ENCODE measurements around the gene U2AF1L4.

Gene U2AF1L4

DNA sequence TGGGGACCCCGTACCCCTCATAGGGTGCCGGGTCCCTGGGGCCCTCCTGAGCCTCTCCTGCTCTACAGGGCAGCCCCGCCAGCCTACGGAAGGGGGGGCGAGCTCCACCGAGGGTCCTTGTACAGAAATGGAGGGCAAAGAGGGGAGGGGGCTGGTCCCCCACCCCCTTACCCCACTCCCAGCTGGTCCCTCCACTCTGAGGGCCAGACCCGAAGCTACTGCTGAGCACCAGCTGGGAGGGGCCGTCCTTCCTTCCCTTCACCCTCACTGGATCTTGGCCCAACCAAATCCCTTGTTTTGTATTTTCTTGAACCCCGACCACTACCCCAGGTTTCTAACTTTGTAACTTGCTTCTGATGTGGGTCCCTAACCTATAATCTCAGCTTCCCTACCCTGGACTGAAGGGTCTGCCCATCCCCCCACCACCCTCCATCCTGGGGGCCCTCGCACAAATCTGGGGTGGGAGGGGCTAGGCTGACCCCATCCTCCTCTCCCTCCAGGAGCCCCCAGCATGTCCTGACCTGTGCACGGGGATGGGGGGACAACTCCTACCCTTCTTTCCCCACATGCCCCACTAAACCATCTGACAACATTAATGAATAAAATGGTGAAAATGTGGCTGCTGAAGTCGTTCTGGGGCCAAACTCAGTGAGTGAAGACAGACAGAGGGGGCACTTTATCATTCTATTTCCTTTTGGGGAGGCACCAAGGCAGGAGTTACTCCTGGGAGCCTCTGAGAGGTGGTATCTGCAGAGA is 43.2 kb upstream of the U2AF1L4 start:
- no peak overlapping the region for H3K4me3 ChIP-seq (ENCODE audit: low read depth in 1 of 5, low read length in 5 of 5)
- peaks cover 0 to 3% (median 0%) of the 10 kb centered on the region in 5 donors for H3K4me1 ChIP-seq (ENCODE audit: control insufficient read depth in 5 of 5, insufficient read depth in 5 of 5, low read length in 5 of 5)
- peaks cover 0 to 14% (median 4%) of the 10 kb centered on the region in 5 donors for H3K36me3 ChIP-seq (ENCODE audit: control insufficient read depth in 5 of 5, insufficient read depth in 5 of 5, low read length in 5 of 5)
- H3K27ac ChIP-seq (ENCODE audit: low read depth, low read length) = no peak overlapping the region
- no peak overlapping the region for H3K9ac ChIP-seq (ENCODE audit: low read length in 5 of 5)
- no peaks in the 10 kb centered on the region for H3K9me3 ChIP-seq (ENCODE audit: control insufficient read depth in 5 of 5, low read length in 5 of 5)
- H3K27me3 ChIP-seq (ENCODE audit: control insufficient read depth in 5 of 5, insufficient read depth in 4 of 5, low read length in 5 of 5) = peaks cover 0 to 6% (median 0%) of the 10 kb centered on the region in 5 donors

DNA sequence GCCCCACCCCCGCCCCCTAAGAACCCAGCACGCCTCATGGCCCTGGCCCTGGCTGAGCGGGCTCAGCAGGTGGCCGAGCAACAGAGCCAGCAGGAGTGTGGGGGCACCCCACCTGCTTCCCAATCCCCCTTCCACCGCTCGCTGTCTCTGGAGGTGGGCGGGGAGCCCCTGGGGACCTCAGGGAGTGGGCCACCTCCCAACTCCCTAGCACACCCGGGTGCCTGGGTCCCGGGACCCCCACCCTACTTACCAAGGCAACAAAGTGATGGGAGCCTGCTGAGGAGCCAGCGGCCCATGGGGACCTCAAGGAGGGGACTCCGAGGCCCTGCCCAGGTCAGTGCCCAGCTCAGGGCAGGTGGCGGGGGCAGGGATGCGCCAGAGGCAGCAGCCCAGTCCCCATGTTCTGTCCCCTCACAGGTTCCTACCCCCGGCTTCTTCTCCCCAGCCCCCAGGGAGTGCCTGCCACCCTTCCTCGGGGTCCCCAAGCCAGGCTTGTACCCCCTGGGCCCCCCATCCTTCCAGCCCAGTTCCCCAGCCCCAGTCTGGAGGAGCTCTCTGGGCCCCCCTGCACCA is 42.1 kb upstream of the U2AF1L4 start:
- no peak overlapping the region for H3K4me3 ChIP-seq (ENCODE audit: low read depth in 1 of 5, low read length in 5 of 5)
- H3K27me3 ChIP-seq (ENCODE audit: control insufficient read depth in 5 of 5, insufficient read depth in 4 of 5, low read length in 5 of 5) = peaks cover 0 to 6% (median 0%) of the 10 kb centered on the region in 5 donors
- H3K4me1 ChIP-seq (ENCODE audit: control insufficient read depth in 5 of 5, insufficient read depth in 5 of 5, low read length in 5 of 5) = no peaks in the 10 kb centered on the region
- H3K9ac ChIP-seq (ENCODE audit: low read length in 5 of 5) = no peak overlapping the region
- H3K9me3 ChIP-seq (ENCODE audit: control insufficient read depth in 5 of 5, low read length in 5 of 5) = no peaks in the 10 kb centered on the region
- H3K36me3 ChIP-seq (ENCODE audit: control insufficient read depth in 5 of 5, insufficient read depth in 5 of 5, low read length in 5 of 5) = peaks cover 0 to 22% (median 11%) of the 10 kb centered on the region in 5 donors
- H3K27ac ChIP-seq (ENCODE audit: low read depth, low read length) = no peak overlapping the region

DNA sequence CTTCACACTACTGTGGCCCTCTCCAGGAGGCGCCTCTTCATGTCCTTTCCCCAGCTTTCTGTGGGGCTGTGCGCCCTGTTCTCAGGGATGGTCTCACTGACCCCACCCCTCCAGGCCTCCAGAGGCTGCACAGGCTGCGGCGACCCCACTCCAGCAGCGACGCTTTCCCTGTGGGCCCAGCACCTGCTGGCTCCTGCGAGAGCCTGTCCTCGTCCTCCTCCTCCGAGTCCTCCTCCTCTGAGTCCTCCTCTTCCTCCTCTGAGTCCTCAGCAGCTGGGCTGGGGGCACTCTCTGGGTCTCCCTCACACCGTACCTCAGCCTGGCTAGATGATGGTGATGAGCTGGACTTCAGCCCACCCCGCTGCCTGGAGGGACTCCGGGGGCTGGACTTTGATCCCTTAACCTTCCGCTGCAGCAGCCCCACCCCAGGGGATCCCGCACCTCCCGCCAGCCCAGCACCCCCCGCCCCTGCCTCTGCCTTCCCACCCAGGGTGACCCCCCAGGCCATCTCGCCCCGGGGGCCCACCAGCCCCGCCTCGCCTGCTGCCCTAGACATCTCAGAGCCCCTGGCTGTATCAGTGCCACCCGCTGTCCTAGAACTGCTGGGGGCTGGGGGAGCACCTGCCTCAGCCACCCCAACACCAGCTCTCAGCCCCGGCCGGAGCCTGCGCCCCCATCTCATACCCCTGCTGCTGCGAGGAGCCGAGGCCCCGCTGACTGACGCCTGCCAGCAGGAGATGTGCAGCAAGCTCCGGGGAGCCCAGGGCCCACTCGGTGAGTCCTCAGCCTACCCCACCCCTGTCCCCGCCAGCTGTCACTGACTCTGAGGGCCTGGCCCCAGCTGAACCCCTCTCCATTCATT is 41.3 kb upstream of the U2AF1L4 start:
- Histone ChIP-seq H3K9ac (ENCODE audit: low read length in 5 of 5) (no peak overlapping the region), H3K4me1 (ENCODE audit: control insufficient read depth in 5 of 5, insufficient read depth in 5 of 5, low read length in 5 of 5) (no peaks in the 10 kb centered on the region), H3K27me3 (ENCODE audit: control insufficient read depth in 5 of 5, insufficient read depth in 4 of 5, low read length in 5 of 5) (peaks cover 0 to 6% (median 0%) of the 10 kb centered on the region in 5 donors), H3K9me3 (ENCODE audit: control insufficient read depth in 5 of 5, low read length in 5 of 5) (no peaks in the 10 kb centered on the region), H3K36me3 (ENCODE audit: control insufficient read depth in 5 of 5, insufficient read depth in 5 of 5, low read length in 5 of 5) (peaks cover 0 to 30% (median 15%) of the 10 kb centered on the region in 5 donors), H3K4me3 (ENCODE audit: low read depth in 1 of 5, low read length in 5 of 5) (no peak overlapping the region), H3K27ac (ENCODE audit: low read depth, low read length) (no peak overlapping the region)

DNA sequence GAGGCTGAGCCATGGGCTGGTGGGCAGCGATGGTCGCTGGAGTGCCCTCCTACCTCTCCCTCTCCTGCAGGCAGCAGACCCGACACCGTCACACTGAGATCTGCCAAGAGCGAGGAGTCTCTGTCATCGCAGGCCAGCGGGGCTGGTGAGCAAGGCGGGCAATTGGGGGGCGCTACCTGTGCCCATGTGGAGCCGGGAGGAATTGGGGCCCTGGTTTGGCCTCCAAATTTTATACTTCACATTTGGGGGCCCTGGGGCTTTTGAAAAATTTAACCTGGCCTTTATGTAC is 40.1 kb upstream of the U2AF1L4 start:
- H3K4me1 ChIP-seq (ENCODE audit: control insufficient read depth in 5 of 5, insufficient read depth in 5 of 5, low read length in 5 of 5) = no peaks in the 10 kb centered on the region
- H3K27ac ChIP-seq (ENCODE audit: low read depth, low read length) = no peak overlapping the region
- no peaks in the 10 kb centered on the region for H3K9me3 ChIP-seq (ENCODE audit: control insufficient read depth in 5 of 5, low read length in 5 of 5)
- no peak overlapping the region for H3K4me3 ChIP-seq (ENCODE audit: low read depth in 1 of 5, low read length in 5 of 5)
- peaks cover 0 to 40% (median 23%) of the 10 kb centered on the region in 5 donors for H3K36me3 ChIP-seq (ENCODE audit: control insufficient read depth in 5 of 5, insufficient read depth in 5 of 5, low read length in 5 of 5)
- no peak overlapping the region for H3K9ac ChIP-seq (ENCODE audit: low read length in 5 of 5)
- H3K27me3 ChIP-seq (ENCODE audit: control insufficient read depth in 5 of 5, insufficient read depth in 4 of 5, low read length in 5 of 5) = no peaks in the 10 kb centered on the region

DNA sequence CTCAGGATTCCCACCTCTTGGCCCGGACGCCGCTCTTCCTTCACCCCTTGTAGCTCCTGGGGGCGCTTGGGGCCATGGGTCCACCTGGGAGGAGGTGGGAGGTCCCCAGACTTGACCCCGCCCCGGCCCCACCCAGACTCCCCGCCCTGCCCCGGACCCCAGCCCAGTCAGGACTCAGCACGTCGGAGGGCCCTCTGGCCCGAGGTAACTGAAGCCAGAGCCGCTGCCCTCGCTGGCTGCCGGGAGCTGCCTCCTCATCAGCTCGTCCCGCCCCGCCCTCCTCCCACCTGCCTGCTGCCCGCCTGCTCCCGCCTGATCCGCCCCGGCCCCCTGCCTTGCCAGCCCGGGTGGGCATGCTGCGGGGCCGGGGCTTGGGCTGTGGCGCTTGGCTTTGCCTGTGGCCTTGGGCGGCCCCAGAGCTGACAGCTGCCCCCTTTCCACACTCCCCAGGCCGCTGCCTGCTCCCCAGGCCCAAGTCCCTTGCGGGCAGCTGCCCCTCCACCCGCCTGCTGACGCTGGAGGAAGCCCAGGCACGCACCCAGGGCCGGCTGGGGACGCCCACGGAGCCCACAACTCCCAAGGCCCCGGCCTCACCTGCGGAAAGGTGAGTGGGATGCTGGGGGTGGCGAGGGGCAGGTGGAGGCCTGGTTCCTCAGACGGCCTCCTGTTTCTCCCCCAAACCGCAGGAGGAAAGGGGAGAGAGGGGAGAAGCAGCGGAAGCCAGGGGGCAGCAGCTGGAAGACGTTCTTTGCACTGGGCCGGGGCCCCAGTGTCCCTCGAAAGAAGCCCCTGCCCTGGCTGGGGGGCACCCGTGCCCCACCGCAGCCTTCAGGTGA is 39.5 kb upstream of the U2AF1L4 start:
- Histone ChIP-seq H3K27ac (ENCODE audit: low read depth, low read length) (no peak overlapping the region), H3K9ac (ENCODE audit: low read length in 5 of 5) (no peak overlapping the region), H3K4me3 (ENCODE audit: low read depth in 1 of 5, low read length in 5 of 5) (no peak overlapping the region), H3K36me3 (ENCODE audit: control insufficient read depth in 5 of 5, insufficient read depth in 5 of 5, low read length in 5 of 5) (peaks cover 0 to 45% (median 25%) of the 10 kb centered on the region in 5 donors), H3K27me3 (ENCODE audit: control insufficient read depth in 5 of 5, insufficient read depth in 4 of 5, low read length in 5 of 5) (no peaks in the 10 kb centered on the region), H3K9me3 (ENCODE audit: control insufficient read depth in 5 of 5, low read length in 5 of 5) (no peaks in the 10 kb centered on the region), H3K4me1 (ENCODE audit: control insufficient read depth in 5 of 5, insufficient read depth in 5 of 5, low read length in 5 of 5) (no peaks in the 10 kb centered on the region)

DNA sequence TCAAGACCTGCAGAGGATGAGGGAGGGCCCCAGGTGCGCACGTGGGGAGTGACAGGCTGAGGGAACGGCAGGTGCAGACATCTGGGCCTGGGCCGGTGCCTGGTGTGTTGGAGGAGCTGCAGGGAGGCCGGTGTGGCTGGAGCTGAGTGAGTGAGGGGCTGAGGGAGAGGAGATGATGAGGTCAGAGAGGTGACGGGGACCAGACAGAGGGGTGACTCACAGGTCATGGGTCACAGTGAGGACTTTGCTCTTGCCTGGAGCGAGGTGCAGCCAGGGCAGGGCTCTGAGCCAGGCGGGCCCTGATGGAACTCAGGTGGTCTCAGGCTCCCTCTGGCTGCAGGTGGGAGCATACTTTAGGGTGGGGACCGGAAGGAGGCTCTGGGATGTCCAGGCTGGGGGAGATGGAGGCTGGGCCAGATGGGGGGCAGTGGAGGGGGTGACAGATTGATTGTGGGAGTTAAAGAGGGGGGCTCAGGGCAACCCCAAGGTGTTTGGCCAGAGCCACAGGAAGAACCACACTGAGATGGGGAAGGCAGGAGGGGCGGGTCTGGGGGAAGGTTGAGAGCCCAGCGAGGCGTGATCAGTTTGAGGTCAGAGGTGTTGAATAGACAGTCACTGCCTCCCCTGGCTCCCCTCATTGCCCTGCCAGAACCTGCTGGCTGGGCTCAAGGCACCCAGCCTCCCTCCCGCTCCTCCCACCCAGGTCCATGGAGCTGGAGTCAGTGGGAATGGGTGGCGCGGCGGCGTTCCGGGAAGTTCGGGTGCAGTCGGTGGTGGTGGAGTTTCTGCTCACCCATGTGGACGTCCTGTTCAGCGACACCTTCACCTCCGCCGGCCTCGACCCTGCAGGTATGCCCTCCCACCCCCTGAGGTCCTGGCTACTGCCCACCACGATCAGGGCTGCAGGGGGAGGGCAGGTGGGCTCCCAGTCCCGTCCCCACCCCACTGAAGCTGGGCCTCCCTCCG is 38.5 kb upstream of the U2AF1L4 start:
- no peak overlapping the region for H3K9ac ChIP-seq (ENCODE audit: low read length in 5 of 5)
- H3K4me1 ChIP-seq (ENCODE audit: control insufficient read depth in 5 of 5, insufficient read depth in 5 of 5, low read length in 5 of 5) = no peaks in the 10 kb centered on the region
- H3K4me3 ChIP-seq (ENCODE audit: low read depth in 1 of 5, low read length in 5 of 5) = no peak overlapping the region
- no peaks in the 10 kb centered on the region for H3K9me3 ChIP-seq (ENCODE audit: control insufficient read depth in 5 of 5, low read length in 5 of 5)
- no peak overlapping the region for H3K27ac ChIP-seq (ENCODE audit: low read depth, low read length)
- peaks cover 0 to 48% (median 25%) of the 10 kb centered on the region in 5 donors for H3K36me3 ChIP-seq (ENCODE audit: control insufficient read depth in 5 of 5, insufficient read depth in 5 of 5, low read length in 5 of 5)
- H3K27me3 ChIP-seq (ENCODE audit: control insufficient read depth in 5 of 5, insufficient read depth in 4 of 5, low read length in 5 of 5) = no peaks in the 10 kb centered on the region

DNA sequence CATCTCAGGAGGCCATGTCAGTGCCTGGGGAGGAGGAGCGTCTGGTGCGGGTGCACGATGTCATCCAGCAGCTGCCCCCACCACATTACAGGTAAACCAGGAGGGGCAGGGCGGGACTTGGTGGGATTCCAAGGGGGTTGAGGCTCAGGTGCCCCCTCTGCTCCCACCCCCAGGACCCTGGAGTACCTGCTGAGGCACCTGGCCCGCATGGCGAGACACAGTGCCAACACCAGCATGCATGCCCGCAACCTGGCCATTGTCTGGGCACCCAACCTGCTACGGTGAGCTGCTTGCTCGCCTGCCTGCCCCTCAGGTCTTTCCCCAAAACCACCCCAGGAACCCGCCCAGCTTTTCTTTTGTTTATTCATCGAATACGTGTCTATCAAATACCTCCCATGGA is 37.4 kb upstream of the U2AF1L4 start:
- Histone ChIP-seq H3K27me3 (ENCODE audit: control insufficient read depth in 5 of 5, insufficient read depth in 4 of 5, low read length in 5 of 5) (no peaks in the 10 kb centered on the region), H3K36me3 (ENCODE audit: control insufficient read depth in 5 of 5, insufficient read depth in 5 of 5, low read length in 5 of 5) (peaks cover 0 to 58% (median 25%) of the 10 kb centered on the region in 5 donors), H3K4me3 (ENCODE audit: low read depth in 1 of 5, low read length in 5 of 5) (no peak overlapping the region), H3K9me3 (ENCODE audit: control insufficient read depth in 5 of 5, low read length in 5 of 5) (no peaks in the 10 kb centered on the region), H3K9ac (ENCODE audit: low read length in 5 of 5) (no peak overlapping the region), H3K27ac (ENCODE audit: low read depth, low read length) (no peak overlapping the region), H3K4me1 (ENCODE audit: control insufficient read depth in 5 of 5, insufficient read depth in 5 of 5, low read length in 5 of 5) (no peaks in the 10 kb centered on the region)

DNA sequence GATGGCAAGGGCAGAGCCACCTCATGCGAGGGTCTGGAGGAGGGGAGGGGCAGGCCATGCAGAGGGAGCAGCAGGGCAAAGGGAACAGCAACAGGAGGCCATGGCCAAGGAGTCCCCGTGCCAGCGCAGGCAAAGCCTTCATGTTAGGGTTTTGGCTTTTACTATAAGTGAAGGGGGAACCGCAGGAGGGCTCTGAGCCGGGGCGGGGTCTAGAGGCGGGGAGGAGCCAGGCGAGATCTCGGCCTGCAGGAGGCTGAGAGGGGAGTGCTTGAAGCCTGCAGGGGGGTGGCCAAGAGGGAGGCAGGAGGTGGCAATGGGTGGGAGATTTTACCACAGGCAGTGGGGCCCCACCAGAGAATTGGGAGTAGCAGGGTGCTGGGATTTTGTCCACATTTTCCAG is 36.4 kb upstream of the U2AF1L4 start:
- Histone ChIP-seq H3K27ac (ENCODE audit: low read depth, low read length) (no peak overlapping the region), H3K27me3 (ENCODE audit: control insufficient read depth in 5 of 5, insufficient read depth in 4 of 5, low read length in 5 of 5) (no peaks in the 10 kb centered on the region), H3K9ac (ENCODE audit: low read length in 5 of 5) (no peak overlapping the region), H3K36me3 (ENCODE audit: control insufficient read depth in 5 of 5, insufficient read depth in 5 of 5, low read length in 5 of 5) (peaks cover 0 to 58% (median 25%) of the 10 kb centered on the region in 5 donors), H3K4me3 (ENCODE audit: low read depth in 1 of 5, low read length in 5 of 5) (no peak overlapping the region), H3K9me3 (ENCODE audit: control insufficient read depth in 5 of 5, low read length in 5 of 5) (no peaks in the 10 kb centered on the region), H3K4me1 (ENCODE audit: control insufficient read depth in 5 of 5, insufficient read depth in 5 of 5, low read length in 5 of 5) (no peaks in the 10 kb centered on the region)

DNA sequence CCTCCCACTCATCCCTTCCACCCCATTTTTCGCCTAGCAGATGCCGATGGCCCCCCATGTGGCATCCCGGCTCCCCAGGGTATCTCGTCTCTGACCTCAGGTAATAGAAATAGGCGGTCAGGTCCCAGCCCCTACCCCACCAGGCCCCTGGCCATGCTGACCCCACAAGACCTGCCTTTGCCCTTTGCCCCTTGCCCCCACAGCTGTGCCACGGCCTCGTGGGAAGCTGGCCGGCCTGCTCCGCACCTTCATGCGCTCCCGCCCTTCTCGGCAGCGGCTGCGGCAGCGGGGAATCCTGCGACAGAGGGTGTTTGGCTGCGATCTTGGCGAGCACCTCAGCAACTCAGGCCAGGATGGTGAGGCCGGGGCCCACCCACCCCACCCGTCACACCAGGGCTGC is 35.5 kb upstream of the U2AF1L4 start:
- Histone ChIP-seq H3K4me3 (ENCODE audit: low read depth in 1 of 5, low read length in 5 of 5) (no peak overlapping the region), H3K27ac (ENCODE audit: low read depth, low read length) (no peak overlapping the region), H3K36me3 (ENCODE audit: control insufficient read depth in 5 of 5, insufficient read depth in 5 of 5, low read length in 5 of 5) (peaks cover 0 to 54% (median 23%) of the 10 kb centered on the region in 5 donors), H3K4me1 (ENCODE audit: control insufficient read depth in 5 of 5, insufficient read depth in 5 of 5, low read length in 5 of 5) (peaks cover 0 to 8% (median 1%) of the 10 kb centered on the region in 5 donors), H3K9ac (ENCODE audit: low read length in 5 of 5) (no peak overlapping the region), H3K27me3 (ENCODE audit: control insufficient read depth in 5 of 5, insufficient read depth in 4 of 5, low read length in 5 of 5) (no peaks in the 10 kb centered on the region), H3K9me3 (ENCODE audit: control insufficient read depth in 5 of 5, low read length in 5 of 5) (no peaks in the 10 kb centered on the region)
